ENCODE results near the gene DCUN1D3.

DNA sequence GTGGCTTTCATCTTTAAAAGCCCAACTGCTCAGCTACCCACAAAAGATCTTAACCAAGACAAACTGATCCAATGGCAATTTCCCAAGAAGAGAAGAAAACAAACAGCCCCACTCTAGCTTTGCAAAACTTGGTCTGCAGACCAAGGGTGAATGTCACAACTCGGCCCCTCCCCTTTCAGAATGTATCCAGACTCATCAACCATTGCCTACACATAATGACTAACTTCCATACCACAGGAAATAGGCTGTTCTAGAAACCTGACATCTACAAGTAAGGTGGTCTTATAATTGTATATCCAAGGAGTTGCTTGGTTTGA lies 16.0 kb downstream of the DCUN1D3 start:
- TF ChIP-seq, protein P1, sequence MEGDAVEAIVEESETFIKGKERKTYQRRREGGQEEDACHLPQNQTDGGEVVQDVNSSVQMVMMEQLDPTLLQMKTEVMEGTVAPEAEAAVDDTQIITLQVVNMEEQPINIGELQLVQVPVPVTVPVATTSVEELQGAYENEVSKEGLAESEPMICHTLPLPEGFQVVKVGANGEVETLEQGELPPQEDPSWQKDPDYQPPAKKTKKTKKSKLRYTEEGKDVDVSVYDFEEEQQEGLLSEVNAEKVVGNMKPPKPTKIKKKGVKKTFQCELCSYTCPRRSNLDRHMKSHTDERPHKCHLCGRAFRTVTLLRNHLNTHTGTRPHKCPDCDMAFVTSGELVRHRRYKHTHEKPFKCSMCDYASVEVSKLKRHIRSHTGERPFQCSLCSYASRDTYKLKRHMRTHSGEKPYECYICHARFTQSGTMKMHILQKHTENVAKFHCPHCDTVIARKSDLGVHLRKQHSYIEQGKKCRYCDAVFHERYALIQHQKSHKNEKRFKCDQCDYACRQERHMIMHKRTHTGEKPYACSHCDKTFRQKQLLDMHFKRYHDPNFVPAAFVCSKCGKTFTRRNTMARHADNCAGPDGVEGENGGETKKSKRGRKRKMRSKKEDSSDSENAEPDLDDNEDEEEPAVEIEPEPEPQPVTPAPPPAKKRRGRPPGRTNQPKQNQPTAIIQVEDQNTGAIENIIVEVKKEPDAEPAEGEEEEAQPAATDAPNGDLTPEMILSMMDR (optimal IDR thresholded peaks at IDR 0.05 in 1 of 3, IDR thresholded peaks at IDR 0.05 in 1 of 3, conservative IDR thresholded peaks at IDR 0.05 in 1 of 3; ENCODE audit: extremely low read depth in 1 of 3, insufficient read depth in 2 of 3, low read length in 3 of 3) = no peak
- no peak for TF ChIP-seq EZH2 (IDR thresholded peaks at IDR 0.05; ENCODE audit: low read length)

Data from keratinocyte (primary cell).